K562 (cell line): ENCODE data around the gene CYLD. TPM values are rescaled to one million over a fixed set of nuclear protein-coding genes. Genes with fewer than 3 reads are reported as not detected.
A peak's percentile ranks its signal among the peaks of the same experiment; 100 is the strongest.

ENCODE experiments used
- ATAC-seq: fragments of 200-7000 bp; cut with Tn5 transposase; 3 replicates; pipeline ENCODE4 v1.9.1; 2020; ENCODE audit warnings: moderate library complexity
- BruUV-seq: library from RNA; stranded (reverse); fragments of 400-500 nt; replicated peaks from 2 replicates; lab custom pipeline; 2021; lab: Mats Ljungman, UMichigan
- CTCF ChIA-PET: fragments of 300-600 bp; formaldehyde crosslinking; extraction: SDS; loops from one replicate; lab custom pipeline; 2021; ENCODE audit warnings: low intra/inter-chr PET ratio; lab: Yijun Ruan, JAX
- POLR2A ChIA-PET: fragments of 300-600, 350-650 bp; sonication (Branson Sonifier 250); formaldehyde crosslinking; extraction: SDS; loops from one replicate; lab custom pipeline; 2021; ENCODE audit warnings: antibody characterized with exemption, inconsistent platforms; lab: Yijun Ruan, JAX
- DNase-seq, 4 experiments: peaks; one replicate each; pipeline versions ENCODE4 v3.0.0 to v3.0.0-alpha.2; 2011 to 2018; ENCODE audit warnings: low spot score in 3 of 4, mixed read lengths in 3 of 4; ENCODE audit errors: extremely low read depth in 1 of 4
- FAIRE-seq: peaks from 2 replicates; lab custom pipeline; 2011; peaks lifted over from hg19 to GRCh38; lab: Jason Lieb, UNC
- H2AFZ ChIP-seq: 2 replicates; pipeline ENCODE4 v1.6.0; 2011; ENCODE audit warnings: low read depth, low read length, control low read depth, inconsistent platforms
- H3K27ac ChIP-seq: fragments of 200-600 bp; 3 replicates; pipeline ENCODE4 v1.8.0; 2011; ENCODE audit warnings: low read depth, mild to moderate bottlenecking, control low read depth, inconsistent platforms, low read length, moderate library complexity, mixed read lengths; ENCODE audit errors: extremely low read depth
- H3K27me3 ChIP-seq, 2 experiments: fragments of 300-600 bp in 1 of 2; 2 replicates in 1 of 2; 3 replicates in 1 of 2; pipeline versions ENCODE4 v1.6.0 to v1.8.0; 2011; ENCODE audit warnings: inconsistent platforms in 2 of 2, low read length in 2 of 2, mild to moderate bottlenecking in 1 of 2, mixed read lengths in 1 of 2, moderate library complexity in 1 of 2; ENCODE audit not compliant: control insufficient read depth in 2 of 2, insufficient read depth in 2 of 2
- H3K36me3 ChIP-seq: fragments of 300-600 bp; 3 replicates; pipeline ENCODE4 v1.8.0; 2011; ENCODE audit warnings: mild to moderate bottlenecking, low read length, inconsistent platforms; ENCODE audit not compliant: control insufficient read depth, insufficient read depth
- H3K4me1 ChIP-seq, 2 experiments: fragments of 200-600 bp in 1 of 2; replicated peaks in 1 of 2; 2 replicates in 1 of 2; 3 replicates in 1 of 2; pipeline versions ENCODE4 v1.5.1 to v1.8.0; 2011; ENCODE audit warnings: inconsistent platforms in 2 of 2, low read length in 2 of 2, mild to moderate bottlenecking in 1 of 2, mixed read lengths in 1 of 2, moderate library complexity in 1 of 2; ENCODE audit not compliant: control insufficient read depth in 2 of 2, insufficient read depth in 2 of 2
- H3K4me2 ChIP-seq: 2 replicates; pipeline ENCODE4 v1.6.1; 2011; ENCODE audit warnings: low read length, control low read depth, inconsistent platforms, mixed read lengths; ENCODE audit not compliant: insufficient read depth
- H3K4me3 ChIP-seq: fragments of 200-600 bp; sonication (generic), shearing (Covaris generic); 2 replicates; pipeline ENCODE4 v1.5.1; 2016; ENCODE audit warnings: control low read depth, inconsistent platforms
- H3K79me2 ChIP-seq: fragments of 200-600 bp; 3 replicates; pipeline ENCODE4 v1.8.0; 2011; ENCODE audit warnings: low read length, inconsistent platforms; ENCODE audit not compliant: control insufficient read depth, insufficient read depth
- H3K9ac ChIP-seq, 2 experiments: 2 replicates each; pipeline versions ENCODE4 v1.6.0 to v1.6.1; 2011; ENCODE audit warnings: low read depth in 2 of 2, low read length in 2 of 2, control low read depth in 1 of 2, inconsistent platforms in 1 of 2, mild to moderate bottlenecking in 1 of 2, mixed read lengths in 1 of 2; ENCODE audit not compliant: insufficient read depth in 1 of 2
- H3K9me1 ChIP-seq: one replicate; pipeline ENCODE4 v1.6.0; 2011; ENCODE audit warnings: inconsistent platforms, mild to moderate bottlenecking, low read length, moderate library complexity; ENCODE audit not compliant: control insufficient read depth, insufficient read depth
- H3K9me3 ChIP-seq: replicated peaks from 2 replicates; pipeline ENCODE4 v1.5.1; 2011; ENCODE audit warnings: low read depth, low read length, inconsistent platforms; ENCODE audit not compliant: control insufficient read depth, insufficient read depth
- H4K20me1 ChIP-seq: replicated peaks from 2 replicates; pipeline ENCODE4 v1.6.1; 2011; ENCODE audit warnings: low read length, inconsistent platforms, mixed read lengths; ENCODE audit not compliant: control insufficient read depth, insufficient read depth
- CEBPG ChIP-seq, 3 experiments: fragments of 200-800 bp in 1 of 3; sonication (Bioruptor generic) in 1 of 3; sonication (generic) in 1 of 3; formaldehyde crosslinking in 1 of 3; IDR thresholded peaks in 2 of 3; conservative IDR thresholded peaks in 1 of 3; 2 replicates each; pipeline versions ENCODE4 v1.6.1 to v1.8.0; 2016 to 2022; ENCODE audit warnings: missing compliant biosample characterization in 2 of 3, missing genetic modification characterization in 2 of 3, mild to moderate bottlenecking in 1 of 3, missing genetic modification reagents in 1 of 3
- HDAC1 ChIP-seq, 2 experiments: fragments of 450-650 bp; IDR thresholded peaks; 2 replicates each; pipeline ENCODE4 v1.6.1; 2016 to 2017; ENCODE audit warnings: inconsistent platforms in 1 of 2, mild to moderate bottlenecking in 1 of 2, moderate library complexity in 1 of 2
- KLF10 ChIP-seq: fragments of 250-450 bp; sonication (Bioruptor Pico); IDR thresholded peaks from 2 replicates; pipeline ENCODE4 v1.6.1; 2021; ENCODE audit warnings: matching md5 sums
- ZC3H4 ChIP-seq: sonication (generic); formaldehyde crosslinking; IDR thresholded peaks from 2 replicates; pipeline ENCODE4 v1.9.0; 2021; ENCODE audit warnings: missing genetic modification reagents, borderline replicate concordance
- WGBS: fragments of 100-300 bp; shearing (Covaris generic); methylation state at CpG from one replicate; pipeline ENCODE4 v1.1.6; 2016; ENCODE audit warnings: low coverage, mixed read lengths; ENCODE audit not compliant: insufficient coverage; ENCODE audit errors: missing lambda C conversion rate; 5-methylcytosine and 5-hydroxymethylcytosine counted together
- in situ Hi-C: fragments of 300-500 bp; cut with MboI; formaldehyde crosslinking; loops from 4 replicates; pipeline ENCODE4 v1.15.0; 2018; ENCODE audit warnings: inconsistent platforms, mixed read lengths
- intact Hi-C: fragments of 100-400 bp; cut with micrococcal nuclease; formaldehyde crosslinking; loops from 2 replicates; pipeline ENCODE4 v1.14.2; 2022
- polyA plus RNA-seq, 8 experiments: library from polyadenylated mRNA; depleted of rRNA in 4 of 8; stranded (reverse) in 5 of 8; unstranded in 3 of 8; fragments of >200 nt; fragmentation: Nextera tagmentation in 2 of 8; fragmentation: Illumina TruSeq in 1 of 8; extraction: Ambion mirVana in 2 of 8; extraction: Trizol in 1 of 8; gene quantifications; 2 replicates each; pipeline versions ENCODE4 v1.2.1 to v1.2.3, GENCODE V29; 2011 to 2014; ENCODE audit warnings: inconsistent platforms in 1 of 8, missing spikeins in 1 of 8
- total RNA-seq, 7 experiments: library from RNA; depleted of rRNA in 6 of 7; stranded (reverse); fragments of >200 nt in 6 of 7; fragmentation: Illumina TruSeq in 2 of 7; extraction: Trizol in 2 of 7; gene quantifications; 2 replicates each; pipeline versions ENCODE4 v1.2.1 to v1.2.3, GENCODE V29; 2011 to 2021; ENCODE audit warnings: low replicate concordance in 1 of 7
- TF ChIP-seq, protein P1 (sequence below): fragments of 450-650 bp; IDR thresholded peaks from 2 replicates; pipeline ENCODE4 v1.6.1; 2016; ENCODE audit warnings: mild to moderate bottlenecking, moderate library complexity
- TF ChIP-seq, protein P2 (sequence below): sonication (generic); formaldehyde crosslinking; IDR thresholded peaks from 2 replicates; pipeline ENCODE4 v1.4.0; 2020; ENCODE audit warnings: mild to moderate bottlenecking, missing genetic modification reagents

Gene CYLD
- total and polyA plus RNA-seq, 9 of the 15 experiments (the other 6 are each of a cell fraction or from before 2014, with no cell fraction given): 3.4 to 7.4 (median 5.3) TPM

DNA sequence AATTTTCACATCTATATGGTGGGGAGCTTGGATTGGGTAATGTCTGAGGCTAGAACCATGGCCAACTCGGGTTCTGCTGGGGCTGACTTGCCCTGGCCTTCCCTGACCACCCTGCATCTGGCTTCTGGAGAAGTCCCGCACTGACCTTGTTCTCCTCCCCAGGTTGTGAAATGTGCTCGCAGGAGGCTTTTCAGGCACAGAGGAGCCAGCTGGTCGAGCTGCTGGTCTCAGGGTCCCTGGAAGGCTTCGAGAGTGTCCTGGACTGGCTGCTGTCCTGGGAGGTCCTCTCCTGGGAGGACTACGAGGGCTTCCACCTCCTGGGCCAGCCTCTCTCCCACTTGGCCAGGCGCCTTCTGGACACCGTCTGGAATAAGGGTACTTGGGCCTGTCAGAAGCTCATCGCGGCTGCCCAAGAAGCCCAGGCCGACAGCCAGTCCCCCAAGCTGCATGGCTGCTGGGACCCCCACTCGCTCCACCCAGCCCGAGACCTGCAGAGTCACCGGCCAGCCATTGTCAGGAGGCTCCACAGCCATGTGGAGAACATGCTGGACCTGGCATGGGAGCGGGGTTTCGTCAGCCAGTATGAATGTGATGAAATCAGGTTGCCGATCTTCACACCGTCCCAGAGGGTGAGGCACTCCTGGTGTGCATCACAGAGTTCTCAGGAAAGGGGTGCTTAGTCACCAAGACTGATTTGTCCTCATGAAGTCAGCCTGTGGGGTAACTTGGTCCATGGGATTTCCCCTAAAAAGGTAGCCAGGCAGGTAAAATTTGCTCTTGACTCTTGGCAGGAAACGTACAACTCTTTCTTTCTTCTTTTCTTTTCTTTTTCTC, 42.3 kb upstream of the CYLD start:
- H3K4me3 ChIP-seq: no peak overlapping the region
- peaks cover 0 to 20% of the 10 kb centered on the region in 2 experiments; a peak in 2 of 5 replicates for H3K27me3 ChIP-seq
- no peaks in the 10 kb centered on the region for H3K79me2 ChIP-seq
- BruUV-seq: no TSS peak
- H3K9me1 ChIP-seq: no peaks in the 10 kb centered on the region
- FAIRE-seq: no peak
- no peak overlapping the region; a peak in 1 of 4 replicates for H3K9ac ChIP-seq
- peak; percentile 40; the same call in 2 of the 3 replicates for ATAC-seq
- H3K9me3 ChIP-seq: no peaks in the 10 kb centered on the region
- ChIA-PET POLR2A (interaction anchor here (0.6 kb wide), 1 partner anchor 76 kb away, joined by 3 read pairs; no protein-coding TSS in a partner anchor), CTCF (no interaction called here)
- intact Hi-C loops: no loop called here
- DNase-seq: no peak
- H3K27ac ChIP-seq: no peak overlapping the region
- no peak overlapping the region for H2AFZ ChIP-seq
- H3K36me3 ChIP-seq: no peaks in the 10 kb centered on the region
- H3K4me2 ChIP-seq: no peak overlapping the region
- in situ Hi-C loops: no loop called here
- H3K4me1 ChIP-seq: peaks cover 6 to 9% of the 10 kb centered on the region in 2 experiments; a peak in 4 of 5 replicates
- H4K20me1 ChIP-seq: no peaks in the 10 kb centered on the region; the same call in 1 of the 2 replicates
- 9% methylated on average over 19 of the region's 19 CpGs for WGBS
- TF ChIP-seq KLF10 (CRISPR knock-in tag) (no peak), ZC3H4 (no peak), CEBPG (CRISPR knock-in tag; IDR thresholded peaks at IDR 0.05) (no peak; the same call in 1 of the 2 replicates), CEBPG (tag; conservative IDR thresholded peaks at IDR 0.05 in 1 of 2, IDR thresholded peaks at IDR 0.05 in 1 of 2) (peak; percentile 88 to 94), HDAC1 (IDR thresholded peaks at IDR 0.05) (no peak)
- TF ChIP-seq, protein P1, sequence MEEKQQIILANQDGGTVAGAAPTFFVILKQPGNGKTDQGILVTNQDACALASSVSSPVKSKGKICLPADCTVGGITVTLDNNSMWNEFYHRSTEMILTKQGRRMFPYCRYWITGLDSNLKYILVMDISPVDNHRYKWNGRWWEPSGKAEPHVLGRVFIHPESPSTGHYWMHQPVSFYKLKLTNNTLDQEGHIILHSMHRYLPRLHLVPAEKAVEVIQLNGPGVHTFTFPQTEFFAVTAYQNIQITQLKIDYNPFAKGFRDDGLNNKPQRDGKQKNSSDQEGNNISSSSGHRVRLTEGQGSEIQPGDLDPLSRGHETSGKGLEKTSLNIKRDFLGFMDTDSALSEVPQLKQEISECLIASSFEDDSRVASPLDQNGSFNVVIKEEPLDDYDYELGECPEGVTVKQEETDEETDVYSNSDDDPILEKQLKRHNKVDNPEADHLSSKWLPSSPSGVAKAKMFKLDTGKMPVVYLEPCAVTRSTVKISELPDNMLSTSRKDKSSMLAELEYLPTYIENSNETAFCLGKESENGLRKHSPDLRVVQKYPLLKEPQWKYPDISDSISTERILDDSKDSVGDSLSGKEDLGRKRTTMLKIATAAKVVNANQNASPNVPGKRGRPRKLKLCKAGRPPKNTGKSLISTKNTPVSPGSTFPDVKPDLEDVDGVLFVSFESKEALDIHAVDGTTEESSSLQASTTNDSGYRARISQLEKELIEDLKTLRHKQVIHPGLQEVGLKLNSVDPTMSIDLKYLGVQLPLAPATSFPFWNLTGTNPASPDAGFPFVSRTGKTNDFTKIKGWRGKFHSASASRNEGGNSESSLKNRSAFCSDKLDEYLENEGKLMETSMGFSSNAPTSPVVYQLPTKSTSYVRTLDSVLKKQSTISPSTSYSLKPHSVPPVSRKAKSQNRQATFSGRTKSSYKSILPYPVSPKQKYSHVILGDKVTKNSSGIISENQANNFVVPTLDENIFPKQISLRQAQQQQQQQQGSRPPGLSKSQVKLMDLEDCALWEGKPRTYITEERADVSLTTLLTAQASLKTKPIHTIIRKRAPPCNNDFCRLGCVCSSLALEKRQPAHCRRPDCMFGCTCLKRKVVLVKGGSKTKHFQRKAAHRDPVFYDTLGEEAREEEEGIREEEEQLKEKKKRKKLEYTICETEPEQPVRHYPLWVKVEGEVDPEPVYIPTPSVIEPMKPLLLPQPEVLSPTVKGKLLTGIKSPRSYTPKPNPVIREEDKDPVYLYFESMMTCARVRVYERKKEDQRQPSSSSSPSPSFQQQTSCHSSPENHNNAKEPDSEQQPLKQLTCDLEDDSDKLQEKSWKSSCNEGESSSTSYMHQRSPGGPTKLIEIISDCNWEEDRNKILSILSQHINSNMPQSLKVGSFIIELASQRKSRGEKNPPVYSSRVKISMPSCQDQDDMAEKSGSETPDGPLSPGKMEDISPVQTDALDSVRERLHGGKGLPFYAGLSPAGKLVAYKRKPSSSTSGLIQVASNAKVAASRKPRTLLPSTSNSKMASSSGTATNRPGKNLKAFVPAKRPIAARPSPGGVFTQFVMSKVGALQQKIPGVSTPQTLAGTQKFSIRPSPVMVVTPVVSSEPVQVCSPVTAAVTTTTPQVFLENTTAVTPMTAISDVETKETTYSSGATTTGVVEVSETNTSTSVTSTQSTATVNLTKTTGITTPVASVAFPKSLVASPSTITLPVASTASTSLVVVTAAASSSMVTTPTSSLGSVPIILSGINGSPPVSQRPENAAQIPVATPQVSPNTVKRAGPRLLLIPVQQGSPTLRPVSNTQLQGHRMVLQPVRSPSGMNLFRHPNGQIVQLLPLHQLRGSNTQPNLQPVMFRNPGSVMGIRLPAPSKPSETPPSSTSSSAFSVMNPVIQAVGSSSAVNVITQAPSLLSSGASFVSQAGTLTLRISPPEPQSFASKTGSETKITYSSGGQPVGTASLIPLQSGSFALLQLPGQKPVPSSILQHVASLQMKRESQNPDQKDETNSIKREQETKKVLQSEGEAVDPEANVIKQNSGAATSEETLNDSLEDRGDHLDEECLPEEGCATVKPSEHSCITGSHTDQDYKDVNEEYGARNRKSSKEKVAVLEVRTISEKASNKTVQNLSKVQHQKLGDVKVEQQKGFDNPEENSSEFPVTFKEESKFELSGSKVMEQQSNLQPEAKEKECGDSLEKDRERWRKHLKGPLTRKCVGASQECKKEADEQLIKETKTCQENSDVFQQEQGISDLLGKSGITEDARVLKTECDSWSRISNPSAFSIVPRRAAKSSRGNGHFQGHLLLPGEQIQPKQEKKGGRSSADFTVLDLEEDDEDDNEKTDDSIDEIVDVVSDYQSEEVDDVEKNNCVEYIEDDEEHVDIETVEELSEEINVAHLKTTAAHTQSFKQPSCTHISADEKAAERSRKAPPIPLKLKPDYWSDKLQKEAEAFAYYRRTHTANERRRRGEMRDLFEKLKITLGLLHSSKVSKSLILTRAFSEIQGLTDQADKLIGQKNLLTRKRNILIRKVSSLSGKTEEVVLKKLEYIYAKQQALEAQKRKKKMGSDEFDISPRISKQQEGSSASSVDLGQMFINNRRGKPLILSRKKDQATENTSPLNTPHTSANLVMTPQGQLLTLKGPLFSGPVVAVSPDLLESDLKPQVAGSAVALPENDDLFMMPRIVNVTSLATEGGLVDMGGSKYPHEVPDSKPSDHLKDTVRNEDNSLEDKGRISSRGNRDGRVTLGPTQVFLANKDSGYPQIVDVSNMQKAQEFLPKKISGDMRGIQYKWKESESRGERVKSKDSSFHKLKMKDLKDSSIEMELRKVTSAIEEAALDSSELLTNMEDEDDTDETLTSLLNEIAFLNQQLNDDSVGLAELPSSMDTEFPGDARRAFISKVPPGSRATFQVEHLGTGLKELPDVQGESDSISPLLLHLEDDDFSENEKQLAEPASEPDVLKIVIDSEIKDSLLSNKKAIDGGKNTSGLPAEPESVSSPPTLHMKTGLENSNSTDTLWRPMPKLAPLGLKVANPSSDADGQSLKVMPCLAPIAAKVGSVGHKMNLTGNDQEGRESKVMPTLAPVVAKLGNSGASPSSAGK: peak; percentile 96
- TF ChIP-seq, protein P2, sequence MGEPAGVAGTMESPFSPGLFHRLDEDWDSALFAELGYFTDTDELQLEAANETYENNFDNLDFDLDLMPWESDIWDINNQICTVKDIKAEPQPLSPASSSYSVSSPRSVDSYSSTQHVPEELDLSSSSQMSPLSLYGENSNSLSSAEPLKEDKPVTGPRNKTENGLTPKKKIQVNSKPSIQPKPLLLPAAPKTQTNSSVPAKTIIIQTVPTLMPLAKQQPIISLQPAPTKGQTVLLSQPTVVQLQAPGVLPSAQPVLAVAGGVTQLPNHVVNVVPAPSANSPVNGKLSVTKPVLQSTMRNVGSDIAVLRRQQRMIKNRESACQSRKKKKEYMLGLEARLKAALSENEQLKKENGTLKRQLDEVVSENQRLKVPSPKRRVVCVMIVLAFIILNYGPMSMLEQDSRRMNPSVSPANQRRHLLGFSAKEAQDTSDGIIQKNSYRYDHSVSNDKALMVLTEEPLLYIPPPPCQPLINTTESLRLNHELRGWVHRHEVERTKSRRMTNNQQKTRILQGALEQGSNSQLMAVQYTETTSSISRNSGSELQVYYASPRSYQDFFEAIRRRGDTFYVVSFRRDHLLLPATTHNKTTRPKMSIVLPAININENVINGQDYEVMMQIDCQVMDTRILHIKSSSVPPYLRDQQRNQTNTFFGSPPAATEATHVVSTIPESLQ: no peak
